Gastroesophageal sphincter (tissue), 4 donors: ENCODE results near the gene C1QTNF4. TPM values are rescaled to one million over a fixed set of nuclear protein-coding genes. Genes with fewer than 3 reads are reported as not detected.

Experiments used
- ATAC-seq: fragments of 150-250 bp; one replicate; pipeline ENCODE4 v1.9.1; 2016; ENCODE audit warnings: mild to moderate bottlenecking, moderate library complexity
- H3K27ac ChIP-seq, 4 donors: fragments of 200-600 bp; sonication (generic) in 3 of 4; 1 replicate in 3 of 4; 2 replicates in 1 of 4; pipeline ENCODE4 v1.5.1; 2016 to 2019
- H3K27me3 ChIP-seq: fragments of 200-600 bp; sonication (generic); one replicate; pipeline ENCODE4 v1.5.1; 2019
- H3K36me3 ChIP-seq, 2 donors: fragments of 200-600 bp; sonication (generic); one replicate each; pipeline ENCODE4 v1.5.1; 2019; ENCODE audit warnings: control low read depth in 1 of 2
- H3K4me1 ChIP-seq, 3 donors: fragments of 200-600 bp; sonication (generic); 1 replicate in 2 of 3; 2 replicates in 1 of 3; pipeline ENCODE4 v1.5.1; 2016 to 2019; ENCODE audit warnings: control low read depth in 2 of 3
- H3K4me3 ChIP-seq, 2 donors: fragments of 200-600 bp; sonication (generic); one replicate each; pipeline ENCODE4 v1.5.1; 2019; ENCODE audit warnings: mild to moderate bottlenecking in 1 of 2, moderate library complexity in 1 of 2
- H3K9me3 ChIP-seq, 3 donors: fragments of 200-600 bp; sonication (generic); one replicate each; pipeline ENCODE4 v1.5.1; 2017 to 2019; ENCODE audit warnings: control low read depth in 2 of 3
- EP300 ChIP-seq: sonication (generic); formaldehyde crosslinking; IDR thresholded peaks from one replicate; pipeline ENCODE4 v1.6.1; 2017; ENCODE audit warnings: antibody characterized with exemption, mild to moderate bottlenecking
- POLR2A ChIP-seq, 2 donors: fragments of 450-650 bp; IDR thresholded peaks; one replicate each; pipeline ENCODE4 v1.6.1; 2017; ENCODE audit warnings: antibody characterized with exemption in 2 of 2, mild to moderate bottlenecking in 2 of 2, moderate library complexity in 1 of 2
- POLR2AphosphoS5 ChIP-seq: sonication (generic); formaldehyde crosslinking; IDR thresholded peaks from one replicate; pipeline ENCODE4 v1.6.1; 2017; ENCODE audit warnings: antibody characterized with exemption
- WGBS, 2 donors: methylation state at CpG; one replicate each; pipeline ENCODE4 v1.1.5; 2018; ENCODE audit warnings: low coverage in 1 of 2; 5-methylcytosine and 5-hydroxymethylcytosine counted together
- total RNA-seq, 4 donors: library from RNA; depleted of rRNA; stranded (reverse); fragments of >200 nt; gene quantifications; one replicate each; pipeline ENCODE4 v1.1.0, GENCODE V29; 2016
- TF ChIP-seq, protein P1 (sequence below), 4 experiments: fragments of 200-600 bp in 2 of 4; fragments of 450-650 bp in 2 of 4; sonication (generic) in 1 of 4; IDR thresholded peaks; one replicate each; pipeline ENCODE4 v1.5.1; 2017 to 2019; ENCODE audit warnings: antibody characterized with exemption in 4 of 4, mild to moderate bottlenecking in 2 of 4, moderate library complexity in 2 of 4

The C1QTNF4 gene
- total RNA-seq, 4 donors from 2014 or later: 0.47 to 5.1 (median 2.3) TPM

GRCh38 chr11:47616726-47617416, 22.7 kb upstream of the C1QTNF4 start:
- ATAC-seq: peak; percentile 73
- WGBS, 2 donors: 82 to 86% methylated on average over 10 of the region's 10 CpGs
- TF ChIP-seq, protein P1, sequence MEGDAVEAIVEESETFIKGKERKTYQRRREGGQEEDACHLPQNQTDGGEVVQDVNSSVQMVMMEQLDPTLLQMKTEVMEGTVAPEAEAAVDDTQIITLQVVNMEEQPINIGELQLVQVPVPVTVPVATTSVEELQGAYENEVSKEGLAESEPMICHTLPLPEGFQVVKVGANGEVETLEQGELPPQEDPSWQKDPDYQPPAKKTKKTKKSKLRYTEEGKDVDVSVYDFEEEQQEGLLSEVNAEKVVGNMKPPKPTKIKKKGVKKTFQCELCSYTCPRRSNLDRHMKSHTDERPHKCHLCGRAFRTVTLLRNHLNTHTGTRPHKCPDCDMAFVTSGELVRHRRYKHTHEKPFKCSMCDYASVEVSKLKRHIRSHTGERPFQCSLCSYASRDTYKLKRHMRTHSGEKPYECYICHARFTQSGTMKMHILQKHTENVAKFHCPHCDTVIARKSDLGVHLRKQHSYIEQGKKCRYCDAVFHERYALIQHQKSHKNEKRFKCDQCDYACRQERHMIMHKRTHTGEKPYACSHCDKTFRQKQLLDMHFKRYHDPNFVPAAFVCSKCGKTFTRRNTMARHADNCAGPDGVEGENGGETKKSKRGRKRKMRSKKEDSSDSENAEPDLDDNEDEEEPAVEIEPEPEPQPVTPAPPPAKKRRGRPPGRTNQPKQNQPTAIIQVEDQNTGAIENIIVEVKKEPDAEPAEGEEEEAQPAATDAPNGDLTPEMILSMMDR (IDR thresholded peaks at IDR 0.05): peak; percentile 27 to 82 (median 56)
- TF ChIP-seq EP300 (no peak), POLR2A (IDR thresholded peaks at IDR 0.05) (no peak), POLR2AphosphoS5 (no peak)

GRCh38 chr11:47615249-47615648, 21.0 kb upstream of the C1QTNF4 start:
- Histone ChIP-seq H3K36me3 (peaks cover 0 to 38% of the 10 kb centered on the region in 2 donors), H3K4me1 (peaks cover 2 to 11% (median 5%) of the 10 kb centered on the region in 3 donors), H3K9me3 (no peaks in the 10 kb centered on the region), H3K4me3 (no peak overlapping the region), H3K27ac (no peak overlapping the region), H3K27me3 (no peaks in the 10 kb centered on the region)
- no peak for TF ChIP-seq POLR2AphosphoS5
- TF ChIP-seq, protein P1 (IDR thresholded peaks at IDR 0.05): no peak
- TF ChIP-seq POLR2A (IDR thresholded peaks at IDR 0.05): no peak
- no peak for ATAC-seq

More at GRCh38 chr11:47616726-47617416, 22.7 kb upstream of the C1QTNF4 start:
- Histone ChIP-seq H3K9me3 (no peaks in the 10 kb centered on the region), H3K4me3 (no peak overlapping the region), H3K27me3 (no peaks in the 10 kb centered on the region), H3K27ac (no peak overlapping the region), H3K36me3 (peaks cover 0 to 42% of the 10 kb centered on the region in 2 donors), H3K4me1 (peaks cover 2 to 11% (median 5%) of the 10 kb centered on the region in 3 donors)

GRCh38 chr11:47611348-47611794, 17.2 kb upstream of the C1QTNF4 start:
- Histone ChIP-seq H3K4me3 (no peak overlapping the region), H3K27me3 (no peaks in the 10 kb centered on the region), H3K36me3 (peaks cover 0 to 19% of the 10 kb centered on the region in 2 donors), H3K9me3 (no peaks in the 10 kb centered on the region), H3K4me1 (no peaks in the 10 kb centered on the region), H3K27ac (no peak overlapping the region)
- no peak for ATAC-seq
- WGBS, 2 donors: 69 to 79% methylated on average over 3 to 5 of the region's 6 CpGs
- TF ChIP-seq POLR2A (IDR thresholded peaks at IDR 0.05) (no peak), EP300 (no peak), POLR2AphosphoS5 (no peak)
- TF ChIP-seq, protein P1 (IDR thresholded peaks at IDR 0.05): no peak

GRCh38 chr11:47609675-47610074, 15.5 kb upstream of the C1QTNF4 start:
- no peak for ATAC-seq
- H3K9me3 ChIP-seq: no peaks in the 10 kb centered on the region
- no peak overlapping the region for H3K4me3 ChIP-seq
- WGBS, 2 donors: 49 to 83% methylated on average over 2 to 3 of the region's 3 CpGs
- H3K4me1 ChIP-seq: no peaks in the 10 kb centered on the region
- no peak for TF ChIP-seq POLR2A (IDR thresholded peaks at IDR 0.05)
- TF ChIP-seq, protein P1 (IDR thresholded peaks at IDR 0.05): no peak
- no peak for TF ChIP-seq POLR2AphosphoS5
- no peak for TF ChIP-seq EP300
- no peaks in the 10 kb centered on the region for H3K27me3 ChIP-seq
- H3K27ac ChIP-seq: no peak overlapping the region
- peaks cover 0 to 19% of the 10 kb centered on the region in 2 donors for H3K36me3 ChIP-seq

- Histone ChIP-seq H3K4me1 (no peaks in the 10 kb centered on the region), H3K27me3 (no peaks in the 10 kb centered on the region), H3K9me3 (no peaks in the 10 kb centered on the region), H3K27ac (no peak overlapping the region), H3K4me3 (no peak overlapping the region), H3K36me3 (peaks cover 0 to 19% of the 10 kb centered on the region in 2 donors)
- TF ChIP-seq, protein P1 (IDR thresholded peaks at IDR 0.05): no peak
- TF ChIP-seq POLR2AphosphoS5: no peak
- no peak for TF ChIP-seq EP300
- ATAC-seq: peak; percentile 60
- 37 to 42% methylated on average over 2 to 6 of the region's 7 CpGs for WGBS, 2 donors
Observed at GRCh38 chr11:47607380-47607779, 13.2 kb upstream of the C1QTNF4 start.
